Peyer's patch (tissue), 4 donors: ENCODE data around the gene DAO. TPM values are rescaled to one million over a fixed set of nuclear protein-coding genes. Genes with fewer than 3 reads are reported as not detected.
"Not testable (repeated sequence)": the region's sequence is repeated elsewhere in the genome, so short reads cannot be mapped to it uniquely, and the experiment has no call there.

Experiments
- DNase-seq, 3 donors: peaks; one replicate each; pipeline ENCODE4 v3.0.0-alpha.2; 2017 to 2019
- H3K27ac ChIP-seq, 4 donors: fragments of 200-600 bp; sonication (generic); one replicate each; pipeline ENCODE4 v1.5.1; 2016 to 2019
- H3K27me3 ChIP-seq, 2 donors: fragments of 200-600 bp; sonication (generic); one replicate each; pipeline ENCODE4 v1.5.1; 2019
- H3K36me3 ChIP-seq, 3 donors: fragments of 200-600 bp; sonication (generic); one replicate each; pipeline ENCODE4 v1.5.1; 2016 to 2019
- H3K4me1 ChIP-seq, 4 donors: fragments of 200-600 bp; sonication (generic); one replicate each; pipeline ENCODE4 v1.5.1; 2016 to 2019
- H3K4me3 ChIP-seq, 4 donors: fragments of 200-600 bp; sonication (generic); 1 replicate in 3 of 4; 2 replicates in 1 of 4; pipeline ENCODE4 v1.5.1; 2016 to 2019; ENCODE audit warnings: mild to moderate bottlenecking in 1 of 4
- H3K9me3 ChIP-seq, 4 donors: fragments of 200-600 bp; sonication (generic); one replicate each; pipeline ENCODE4 v1.5.1; 2016 to 2019; ENCODE audit warnings: mild to moderate bottlenecking in 1 of 4
- POLR2A ChIP-seq, 2 donors: fragments of 450-650 bp; IDR thresholded peaks; one replicate each; pipeline ENCODE4 v1.5.1; 2017; ENCODE audit warnings: antibody characterized with exemption in 2 of 2, mild to moderate bottlenecking in 2 of 2, moderate library complexity in 2 of 2
- total RNA-seq, 4 donors: library from RNA; depleted of rRNA; stranded (reverse); fragments of >200 nt; gene quantifications; one replicate each; pipeline ENCODE4 v1.1.0, GENCODE V29; 2016
- TF ChIP-seq, protein P1 (sequence below), 6 experiments: fragments of 450-650 bp in 4 of 6; fragments of 200-600 bp in 2 of 6; sonication (generic) in 1 of 6; IDR thresholded peaks; one replicate each; pipeline ENCODE4 v1.5.1; 2017 to 2019; ENCODE audit warnings: antibody characterized with exemption in 6 of 6, mild to moderate bottlenecking in 3 of 6, moderate library complexity in 1 of 6

DAO gene
- total RNA-seq, 4 donors from 2014 or later, result 1.2 TPM; not detected in 3

DNA sequence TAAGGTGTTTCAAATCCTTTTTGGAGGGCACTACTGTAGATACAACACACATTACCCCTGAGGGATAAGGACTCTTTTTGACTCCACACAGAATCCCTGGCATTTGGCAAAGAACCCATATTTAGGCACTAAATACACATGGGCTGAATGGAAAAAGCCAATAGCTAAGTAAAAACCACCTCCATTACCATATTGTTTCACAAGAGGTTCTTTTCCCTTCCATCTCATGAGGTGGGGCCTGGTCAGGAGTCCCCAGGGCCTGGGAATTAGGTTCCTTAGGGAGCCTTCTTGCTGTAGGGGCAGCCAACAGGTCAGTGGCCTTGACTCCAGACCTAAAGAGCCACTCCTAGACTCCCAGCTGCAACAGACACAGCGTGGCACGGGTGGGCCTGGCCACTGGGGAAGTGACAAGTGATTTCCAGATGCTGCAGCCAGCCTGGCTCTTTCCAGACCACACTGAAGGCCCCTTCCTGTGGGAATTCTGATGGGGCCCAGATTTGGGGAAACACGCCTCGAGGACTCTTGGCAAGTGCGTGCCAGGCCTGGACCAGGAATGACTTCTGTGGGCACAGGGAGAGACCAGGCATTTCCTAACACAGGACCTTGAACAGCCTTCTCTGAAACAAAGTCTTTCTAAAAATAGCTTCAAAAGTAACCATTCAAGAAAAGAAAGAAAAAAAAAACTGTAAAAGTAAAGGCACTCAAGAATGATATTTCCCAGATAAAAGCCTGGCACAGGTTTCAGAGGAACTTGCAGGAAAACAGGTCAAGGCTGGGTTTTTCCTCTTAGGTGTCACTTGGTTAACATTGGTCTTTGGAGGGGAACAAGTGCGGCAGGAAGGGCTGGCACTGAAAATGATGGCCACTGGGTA is 40.6 kb upstream of the DAO start:
- peak overlapping the region; percentile 51 to 79 (median 66) for H3K27ac ChIP-seq
- peaks cover 0 to 18% (median 2%) of the 10 kb centered on the region in 4 donors for H3K4me1 ChIP-seq
- H3K27me3 ChIP-seq, result no peaks in the 10 kb centered on the region
- H3K36me3 ChIP-seq, result peaks cover 0 to 12% (median 0%) of the 10 kb centered on the region in 3 donors
- H3K4me3 ChIP-seq, result no peak overlapping the region
- no peak for TF ChIP-seq POLR2A (IDR thresholded peaks at IDR 0.05)
- TF ChIP-seq, protein P1, sequence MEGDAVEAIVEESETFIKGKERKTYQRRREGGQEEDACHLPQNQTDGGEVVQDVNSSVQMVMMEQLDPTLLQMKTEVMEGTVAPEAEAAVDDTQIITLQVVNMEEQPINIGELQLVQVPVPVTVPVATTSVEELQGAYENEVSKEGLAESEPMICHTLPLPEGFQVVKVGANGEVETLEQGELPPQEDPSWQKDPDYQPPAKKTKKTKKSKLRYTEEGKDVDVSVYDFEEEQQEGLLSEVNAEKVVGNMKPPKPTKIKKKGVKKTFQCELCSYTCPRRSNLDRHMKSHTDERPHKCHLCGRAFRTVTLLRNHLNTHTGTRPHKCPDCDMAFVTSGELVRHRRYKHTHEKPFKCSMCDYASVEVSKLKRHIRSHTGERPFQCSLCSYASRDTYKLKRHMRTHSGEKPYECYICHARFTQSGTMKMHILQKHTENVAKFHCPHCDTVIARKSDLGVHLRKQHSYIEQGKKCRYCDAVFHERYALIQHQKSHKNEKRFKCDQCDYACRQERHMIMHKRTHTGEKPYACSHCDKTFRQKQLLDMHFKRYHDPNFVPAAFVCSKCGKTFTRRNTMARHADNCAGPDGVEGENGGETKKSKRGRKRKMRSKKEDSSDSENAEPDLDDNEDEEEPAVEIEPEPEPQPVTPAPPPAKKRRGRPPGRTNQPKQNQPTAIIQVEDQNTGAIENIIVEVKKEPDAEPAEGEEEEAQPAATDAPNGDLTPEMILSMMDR (IDR thresholded peaks at IDR 0.05), result no peak
- no peak for DNase-seq
- H3K9me3 ChIP-seq, result no peaks in the 10 kb centered on the region

DNA sequence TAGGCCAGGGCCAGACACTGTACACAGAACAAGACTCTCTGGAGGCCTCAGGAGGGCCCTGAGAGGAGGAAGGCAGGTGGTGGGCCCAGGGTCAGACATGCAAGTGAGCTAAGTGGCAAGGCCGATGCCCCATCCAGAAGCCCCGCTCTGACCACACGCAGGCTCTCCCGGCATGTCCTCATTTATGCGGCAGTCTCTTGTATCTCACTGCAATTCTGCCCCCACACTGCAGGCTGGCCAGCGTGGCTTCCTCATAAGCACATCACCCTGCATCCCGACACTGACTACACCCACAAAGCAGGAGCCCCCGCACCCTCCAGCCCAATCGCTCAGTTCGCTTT is 40.0 kb upstream of the DAO start:
- H3K36me3 ChIP-seq, result peaks cover 0 to 15% (median 0%) of the 10 kb centered on the region in 3 donors
- peaks cover 0 to 18% (median 2%) of the 10 kb centered on the region in 4 donors for H3K4me1 ChIP-seq
- no peak overlapping the region for H3K4me3 ChIP-seq
- H3K27ac ChIP-seq, result peak overlapping the region; percentile 51 to 79 (median 66)
- H3K27me3 ChIP-seq, result no peaks in the 10 kb centered on the region
- H3K9me3 ChIP-seq, result no peaks in the 10 kb centered on the region
- TF ChIP-seq POLR2A (IDR thresholded peaks at IDR 0.05), result no peak
- TF ChIP-seq, protein P1 (IDR thresholded peaks at IDR 0.05), result no peak
- no peak for DNase-seq

DNA sequence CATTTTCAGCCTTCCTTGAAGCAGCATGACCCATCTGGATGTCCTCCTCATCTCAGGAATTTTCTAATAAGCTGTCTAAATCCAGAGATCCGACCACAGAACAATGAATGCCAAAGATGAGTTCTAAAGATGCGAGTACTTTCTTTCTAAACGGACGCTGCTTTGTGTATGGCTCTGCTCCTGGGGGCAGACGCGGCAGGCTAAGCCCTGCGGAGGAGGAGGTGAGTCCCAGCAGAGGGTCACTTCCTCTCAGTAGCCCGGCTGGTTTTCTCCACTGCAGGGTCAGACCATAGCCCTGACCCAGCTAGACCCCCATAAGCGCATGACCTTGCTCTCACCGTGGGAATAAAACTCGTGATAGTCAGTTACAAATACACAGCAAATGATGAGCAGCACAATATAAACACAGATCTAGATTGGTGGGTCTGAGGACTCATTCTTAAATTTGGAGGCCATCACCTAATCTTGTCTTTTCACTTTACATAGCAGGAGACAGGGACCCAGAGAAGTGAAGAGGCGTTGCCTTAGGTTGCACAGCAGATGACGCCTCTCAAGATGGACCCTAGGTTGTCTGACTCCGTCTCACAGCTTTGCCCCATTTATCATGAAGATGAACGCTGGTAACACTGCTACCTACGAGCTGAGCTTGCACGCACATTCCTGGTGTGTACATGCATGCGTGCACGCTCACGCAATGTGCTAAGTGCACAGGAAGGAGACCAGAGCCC is 39.1 kb upstream of the DAO start:
- peaks cover 0 to 18% (median 2%) of the 10 kb centered on the region in 4 donors for H3K4me1 ChIP-seq
- no peak for DNase-seq
- TF ChIP-seq POLR2A (IDR thresholded peaks at IDR 0.05), result no peak
- TF ChIP-seq, protein P1 (IDR thresholded peaks at IDR 0.05), result no peak
- H3K4me3 ChIP-seq, result no peak overlapping the region
- H3K36me3 ChIP-seq, result peaks cover 0 to 15% (median 0%) of the 10 kb centered on the region in 3 donors
- no peaks in the 10 kb centered on the region for H3K27me3 ChIP-seq
- H3K9me3 ChIP-seq, result no peaks in the 10 kb centered on the region
- peak overlapping the region in 3 of 4 donors; percentile 7 to 79 (median 55) for H3K27ac ChIP-seq

DNA sequence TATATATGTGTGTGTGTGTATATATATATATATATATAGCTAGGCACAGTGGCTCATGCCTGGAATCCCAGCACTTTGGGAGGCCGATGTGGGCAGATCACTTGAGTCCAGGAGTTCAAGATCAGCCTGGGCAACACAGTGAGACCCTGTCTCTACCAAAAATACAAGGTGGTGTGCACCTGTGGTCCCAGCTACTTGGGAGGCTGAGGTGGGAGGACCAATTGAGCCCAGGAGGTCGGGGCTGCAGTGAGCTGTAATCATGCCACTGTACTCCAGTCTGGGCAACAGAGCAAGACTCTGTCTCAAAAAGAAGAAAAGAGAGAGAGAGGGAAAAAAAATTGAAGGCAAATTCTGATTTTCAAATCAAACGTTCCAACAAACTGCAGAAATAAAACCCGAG is 38.1 kb upstream of the DAO start:
- not testable (repeated sequence) for H3K27me3 ChIP-seq, H3K27ac ChIP-seq, DNase-seq, H3K9me3 ChIP-seq, H3K4me3 ChIP-seq
- Histone ChIP-seq H3K36me3 (peaks cover 0 to 17% (median 0%) of the 10 kb centered on the region in 3 donors), H3K4me1 (peaks cover 0 to 23% (median 2%) of the 10 kb centered on the region in 4 donors)

DNA sequence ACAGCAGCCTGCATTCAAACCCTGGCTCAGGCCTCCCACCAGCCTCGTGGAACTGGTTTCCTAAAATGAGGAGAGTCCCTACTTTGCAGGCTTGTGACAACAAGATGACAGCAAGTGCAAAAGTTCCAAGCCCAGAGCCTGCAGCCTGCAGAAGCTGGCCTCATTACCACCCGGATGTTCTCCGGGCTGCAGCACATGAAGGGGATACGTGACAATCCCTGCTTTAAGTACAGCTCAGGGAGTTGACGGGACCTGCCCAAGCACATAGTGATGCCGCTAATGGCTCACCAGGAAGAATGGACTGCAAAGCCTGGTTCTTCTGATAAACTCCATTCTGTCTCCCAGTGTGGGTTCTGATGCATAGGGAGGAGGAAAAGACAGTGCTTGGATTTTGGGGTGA is 37.5 kb upstream of the DAO start:
- TF ChIP-seq, protein P1 (IDR thresholded peaks at IDR 0.05), result no peak
- TF ChIP-seq POLR2A (IDR thresholded peaks at IDR 0.05), result no peak
- DNase-seq, result no peak
- H3K36me3 ChIP-seq, result peaks cover 0 to 22% (median 0%) of the 10 kb centered on the region in 3 donors
- H3K27me3 ChIP-seq, result no peaks in the 10 kb centered on the region
- H3K27ac ChIP-seq, result no peak overlapping the region
- peaks cover 0 to 23% (median 2%) of the 10 kb centered on the region in 4 donors for H3K4me1 ChIP-seq
- H3K9me3 ChIP-seq, result no peaks in the 10 kb centered on the region
- no peak overlapping the region for H3K4me3 ChIP-seq

DNA sequence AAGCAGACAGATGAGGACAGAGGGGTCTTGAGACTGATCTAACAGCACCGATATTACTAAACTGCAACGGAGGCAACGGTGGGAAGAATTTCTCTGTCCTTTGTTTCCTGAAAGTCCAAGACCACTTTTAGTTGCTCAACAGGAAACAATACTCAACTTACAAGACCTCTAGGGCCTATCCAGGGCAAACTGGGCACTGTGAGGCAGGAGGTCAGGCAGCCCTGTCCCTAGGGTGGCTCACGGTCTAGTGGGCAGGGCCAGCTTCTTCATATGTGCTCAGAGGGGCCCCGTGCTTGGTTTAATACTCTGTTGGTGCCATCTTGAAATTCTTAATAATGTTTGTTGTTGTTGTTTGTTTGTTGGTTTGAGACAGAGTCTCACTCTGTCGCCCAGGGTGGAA is 36.7 kb upstream of the DAO start:
- Histone ChIP-seq H3K4me3 (no peak overlapping the region), H3K36me3 (peaks cover 0 to 29% (median 0%) of the 10 kb centered on the region in 3 donors), H3K27me3 (no peaks in the 10 kb centered on the region), H3K9me3 (no peaks in the 10 kb centered on the region), H3K4me1 (peaks cover 0 to 23% (median 0%) of the 10 kb centered on the region in 4 donors), H3K27ac (no peak overlapping the region)
- TF ChIP-seq POLR2A (IDR thresholded peaks at IDR 0.05), result no peak
- TF ChIP-seq, protein P1 (IDR thresholded peaks at IDR 0.05), result no peak
- no peak for DNase-seq
